Measurements from ENCODE around the gene TCF12. TPM values are rescaled to one million over a fixed set of nuclear protein-coding genes. Genes with fewer than 3 reads are reported as not detected.
A peak's percentile ranks its signal among the peaks of the same experiment; 100 is the strongest.

The TCF12 gene
- total and polyA plus RNA-seq, 8 donors, result 7.7 to 67.4 (median 27.3) TPM

GRCh38 chr15:57044072-57044702, 125.7 kb downstream of the TCF12 start:
- FAIRE-seq (no peak), DNase-seq (no peak), ATAC-seq (no peak)
- no peak for TF ChIP-seq CTCF (IDR thresholded peaks at IDR 0.05)
- Histone ChIP-seq H3K4me3 (no peak overlapping the region), H3K9me3 (no peaks in the 10 kb centered on the region), H3K27ac (no peak overlapping the region), H3K36me3 (no peaks in the 10 kb centered on the region), H3K27me3 (no peaks in the 10 kb centered on the region), H3K4me1 (peaks cover 0 to 3% (median 0%) of the 10 kb centered on the region in 3 donors)
- WGBS, 2 donors, result 60 to 62% methylated on average over 5 of the region's 5 CpGs
- intact Hi-C loops (cut with DNase I), result no loop called here

GRCh38 chr15:57044970-57045369, 126.5 kb downstream of the TCF12 start:
- DNase-seq, result no peak
- no peak for TF ChIP-seq CTCF (IDR thresholded peaks at IDR 0.05)
- H3K27ac ChIP-seq, result no peak overlapping the region
- no peak for ATAC-seq
- intact Hi-C loops (cut with DNase I), result no loop called here
- 79% methylated on average over 4 of the region's 4 CpGs for WGBS, 2 donors
- H3K27me3 ChIP-seq, result no peaks in the 10 kb centered on the region
- no peaks in the 10 kb centered on the region for H3K36me3 ChIP-seq
- H3K9me3 ChIP-seq, result no peaks in the 10 kb centered on the region
- FAIRE-seq, result no peak
- H3K4me1 ChIP-seq, result peaks cover 0 to under 1% (median 0%) of the 10 kb centered on the region in 3 donors
- no peak overlapping the region for H3K4me3 ChIP-seq

GRCh38 chr15:57045741-57046382, 127.4 kb downstream of the TCF12 start:
- FAIRE-seq, result no peak
- H3K27me3 ChIP-seq, result no peaks in the 10 kb centered on the region
- H3K36me3 ChIP-seq, result no peaks in the 10 kb centered on the region
- no peak overlapping the region for H3K27ac ChIP-seq
- DNase-seq, result no peak
- ATAC-seq, result no peak
- no peaks in the 10 kb centered on the region for H3K4me1 ChIP-seq
- 83 to 89% methylated on average over 5 of the region's 5 CpGs for WGBS, 2 donors
- intact Hi-C loops (cut with DNase I), result no loop called here
- no peaks in the 10 kb centered on the region for H3K9me3 ChIP-seq
- TF ChIP-seq CTCF (IDR thresholded peaks at IDR 0.05), result no peak
- H3K4me3 ChIP-seq, result no peak overlapping the region

GRCh38 chr15:57048930-57049549, 130.6 kb downstream of the TCF12 start:
- Histone ChIP-seq H3K9me3 (no peaks in the 10 kb centered on the region), H3K4me3 (no peak overlapping the region), H3K27ac (no peak overlapping the region), H3K4me1 (peaks cover 0 to 10% (median 7%) of the 10 kb centered on the region in 3 donors), H3K27me3 (no peaks in the 10 kb centered on the region), H3K36me3 (no peaks in the 10 kb centered on the region)
- ATAC-seq (no peak), DNase-seq (no peak), FAIRE-seq (no peak)
- TF ChIP-seq CTCF (IDR thresholded peaks at IDR 0.05), result no peak
- intact Hi-C loops (cut with DNase I), result no loop called here
- 87 to 89% methylated on average over 6 of the region's 6 CpGs for WGBS, 2 donors

- 38 to 47% methylated on average over 4 of the region's 4 CpGs for WGBS, 2 donors
- DNase-seq, result no peak
- ATAC-seq, result peak in 2 of 4 donors; percentile 52
- no peak for TF ChIP-seq CTCF (IDR thresholded peaks at IDR 0.05)
- Histone ChIP-seq H3K27me3 (no peaks in the 10 kb centered on the region), H3K36me3 (no peaks in the 10 kb centered on the region), H3K4me1 (peaks cover 0 to 14% (median 10%) of the 10 kb centered on the region in 3 donors), H3K4me3 (no peak overlapping the region), H3K9me3 (no peaks in the 10 kb centered on the region), H3K27ac (no peak overlapping the region)
- intact Hi-C loops (cut with DNase I), result no loop called here
- FAIRE-seq, result no peak
Observed at GRCh38 chr15:57053470-57053869, 135.0 kb downstream of the TCF12 start.

Measured in pancreas (tissue), 10 donors.